Spinal cord (tissue), 10 donors: ENCODE measurements around the gene SERPINB2. TPM values are rescaled to one million over a fixed set of nuclear protein-coding genes. Genes with fewer than 3 reads are reported as not detected.

ENCODE experiments used
- DNase-seq, 6 donors: peaks; one replicate each; pipeline versions ENCODE4 v3.0.0 to v3.0.0-alpha.2; 2013 to 2015; ENCODE audit warnings: low spot score in 6 of 6, low read depth in 4 of 6
- H3K27ac ChIP-seq: one replicate; pipeline ENCODE4 v1.5.1; 2013; ENCODE audit warnings: low read depth, low read length, control low read depth
- H3K27me3 ChIP-seq: one replicate; pipeline ENCODE4 v1.6.1; 2013; ENCODE audit warnings: low read length; ENCODE audit not compliant: control insufficient read depth, insufficient read depth
- H3K36me3 ChIP-seq: one replicate; pipeline ENCODE4 v1.6.1; 2013; ENCODE audit warnings: low read length; ENCODE audit not compliant: control insufficient read depth, insufficient read depth
- H3K4me1 ChIP-seq: one replicate; pipeline ENCODE4 v1.6.1; 2013; ENCODE audit warnings: low read length; ENCODE audit not compliant: control insufficient read depth, insufficient read depth
- H3K4me3 ChIP-seq: one replicate; pipeline ENCODE4 v1.5.1; 2013; ENCODE audit warnings: low read depth, low read length, control low read depth
- H3K9me3 ChIP-seq: one replicate; pipeline ENCODE4 v1.6.1; 2013; ENCODE audit warnings: low read length; ENCODE audit not compliant: control insufficient read depth, insufficient read depth
- WGBS: methylation state at CpG from one replicate; pipeline ENCODE4 v1.1.5; 2013; ENCODE audit warnings: missing lambda C conversion rate; ENCODE audit not compliant: insufficient coverage; 5-methylcytosine and 5-hydroxymethylcytosine counted together
- polyA plus RNA-seq, 2 donors: library from polyadenylated mRNA; unstranded; fragments of 120-200 nt; gene quantifications; one replicate each; pipeline ENCODE4 v1.2.1, GENCODE V29; 2013; ENCODE audit not compliant: insufficient read length in 2 of 2
- total RNA-seq, 2 donors: library from RNA; depleted of rRNA in 1 of 2; stranded (reverse); fragments of 120-200 nt in 1 of 2; fragments of >200 nt in 1 of 2; gene quantifications; one replicate each; pipeline versions ENCODE4 v1.2.3 to v1.2.4, GENCODE V29; 2013 to 2014
- donor health status: healthy.

SERPINB2 gene
- total and polyA plus RNA-seq, 4 donors = 0.28 to 0.69 TPM; not detected in 2

GRCh38 chr18:63897072-63897471 is 9.6 kb downstream of the SERPINB2 start:
- no peak overlapping the region for H3K27ac ChIP-seq
- H3K9me3 ChIP-seq = no peaks in the 10 kb centered on the region
- no peaks in the 10 kb centered on the region for H3K27me3 ChIP-seq
- H3K4me3 ChIP-seq = no peak overlapping the region
- DNase-seq = peak in 1 of 6 donors; percentile 14
- 56% methylated on average over 1 of the region's 4 CpGs for WGBS
- no peaks in the 10 kb centered on the region for H3K36me3 ChIP-seq
- no peaks in the 10 kb centered on the region for H3K4me1 ChIP-seq

- Histone ChIP-seq H3K27me3 (no peaks in the 10 kb centered on the region), H3K4me1 (no peaks in the 10 kb centered on the region), H3K9me3 (no peaks in the 10 kb centered on the region), H3K4me3 (no peak overlapping the region), H3K27ac (no peak overlapping the region), H3K36me3 (no peaks in the 10 kb centered on the region)
- no peak for DNase-seq
Measured at GRCh38 chr18:63899206-63899605, 11.7 kb downstream of the SERPINB2 start.

GRCh38 chr18:63903851-63904570 is 16.5 kb downstream of the SERPINB2 start:
- no peak for DNase-seq
- Histone ChIP-seq H3K4me3 (no peak overlapping the region), H3K27ac (no peak overlapping the region), H3K36me3 (no peaks in the 10 kb centered on the region), H3K27me3 (no peaks in the 10 kb centered on the region), H3K9me3 (no peaks in the 10 kb centered on the region), H3K4me1 (no peaks in the 10 kb centered on the region)
- WGBS = 100% methylated on average over 1 of the region's 1 CpG

GRCh38 chr18:63904694-63905093 is 17.2 kb downstream of the SERPINB2 start:
- Histone ChIP-seq H3K27me3 (no peaks in the 10 kb centered on the region), H3K27ac (no peak overlapping the region), H3K9me3 (no peaks in the 10 kb centered on the region), H3K4me3 (no peak overlapping the region), H3K36me3 (no peaks in the 10 kb centered on the region), H3K4me1 (no peaks in the 10 kb centered on the region)
- no peak for DNase-seq
- no CpG with 5 or more reads among the region's 1 CpG for WGBS

GRCh38 chr18:63905361-63905760 is 17.9 kb downstream of the SERPINB2 start:
- no peak for DNase-seq
- no peak overlapping the region for H3K4me3 ChIP-seq
- no peaks in the 10 kb centered on the region for H3K4me1 ChIP-seq
- H3K9me3 ChIP-seq = no peaks in the 10 kb centered on the region
- no peaks in the 10 kb centered on the region for H3K36me3 ChIP-seq
- no CpG with 5 or more reads among the region's 2 CpGs for WGBS
- no peaks in the 10 kb centered on the region for H3K27me3 ChIP-seq
- H3K27ac ChIP-seq = no peak overlapping the region

- H3K4me3 ChIP-seq = no peak overlapping the region
- no peaks in the 10 kb centered on the region for H3K27me3 ChIP-seq
Measured at GRCh38 chr18:63906056-63906455, 18.6 kb downstream of the SERPINB2 start.

GRCh38 chr18:63907664-63908063 is 20.2 kb downstream of the SERPINB2 start, which contains the start of gene SERPINB10:
TSS of gene SERPINB10 (plus strand) at chr18:63907958. CDS start at chr18:63915511, 7,553 bp downstream.
- H3K4me3 ChIP-seq = no peak within 1 kb of the TSS
- H3K27ac ChIP-seq = no peak within 1 kb of the TSS
- no peak for DNase-seq
- no peaks in the 10 kb centered on the region for H3K36me3 ChIP-seq
- H3K9me3 ChIP-seq = no peaks in the 10 kb centered on the region
- H3K4me1 ChIP-seq = no peaks in the 10 kb centered on the region
- H3K27me3 ChIP-seq = no peaks in the 10 kb centered on the region

More at GRCh38 chr18:63906056-63906455, 18.6 kb downstream of the SERPINB2 start:
- Histone ChIP-seq H3K36me3 (no peaks in the 10 kb centered on the region), H3K9me3 (no peaks in the 10 kb centered on the region), H3K27ac (no peak overlapping the region), H3K4me1 (no peaks in the 10 kb centered on the region)
- DNase-seq = no peak
- no CpG with 5 or more reads among the region's 1 CpG for WGBS

- Histone ChIP-seq H3K4me3 (no peak overlapping the region), H3K9me3 (no peaks in the 10 kb centered on the region), H3K27me3 (no peaks in the 10 kb centered on the region), H3K36me3 (no peaks in the 10 kb centered on the region), H3K27ac (no peak overlapping the region), H3K4me1 (no peaks in the 10 kb centered on the region)
- WGBS = no CpG with 5 or more reads among the region's 1 CpG
- no peak for DNase-seq
Measured at GRCh38 chr18:63908858-63909257, 21.4 kb downstream of the SERPINB2 start.

- no peak for DNase-seq
- no peak overlapping the region for H3K27ac ChIP-seq
- no peaks in the 10 kb centered on the region for H3K36me3 ChIP-seq
- WGBS = no CpG with 5 or more reads among the region's 2 CpGs
- H3K4me3 ChIP-seq = no peak overlapping the region
- no peaks in the 10 kb centered on the region for H3K9me3 ChIP-seq
- H3K27me3 ChIP-seq = no peaks in the 10 kb centered on the region
- H3K4me1 ChIP-seq = no peaks in the 10 kb centered on the region
Measured at GRCh38 chr18:63909870-63910269, 22.4 kb downstream of the SERPINB2 start.

- H3K4me1 ChIP-seq = no peaks in the 10 kb centered on the region
- no peak for DNase-seq
- H3K36me3 ChIP-seq = no peaks in the 10 kb centered on the region
- H3K4me3 ChIP-seq = no peak overlapping the region
- 88% methylated on average over 1 of the region's 5 CpGs for WGBS
- H3K27ac ChIP-seq = no peak overlapping the region
- H3K27me3 ChIP-seq = no peaks in the 10 kb centered on the region
- H3K9me3 ChIP-seq = no peaks in the 10 kb centered on the region
Measured at GRCh38 chr18:63917817-63918216, 30.3 kb downstream of the SERPINB2 start.
